ENCODE data around the gene ZNF84.

DNA sequence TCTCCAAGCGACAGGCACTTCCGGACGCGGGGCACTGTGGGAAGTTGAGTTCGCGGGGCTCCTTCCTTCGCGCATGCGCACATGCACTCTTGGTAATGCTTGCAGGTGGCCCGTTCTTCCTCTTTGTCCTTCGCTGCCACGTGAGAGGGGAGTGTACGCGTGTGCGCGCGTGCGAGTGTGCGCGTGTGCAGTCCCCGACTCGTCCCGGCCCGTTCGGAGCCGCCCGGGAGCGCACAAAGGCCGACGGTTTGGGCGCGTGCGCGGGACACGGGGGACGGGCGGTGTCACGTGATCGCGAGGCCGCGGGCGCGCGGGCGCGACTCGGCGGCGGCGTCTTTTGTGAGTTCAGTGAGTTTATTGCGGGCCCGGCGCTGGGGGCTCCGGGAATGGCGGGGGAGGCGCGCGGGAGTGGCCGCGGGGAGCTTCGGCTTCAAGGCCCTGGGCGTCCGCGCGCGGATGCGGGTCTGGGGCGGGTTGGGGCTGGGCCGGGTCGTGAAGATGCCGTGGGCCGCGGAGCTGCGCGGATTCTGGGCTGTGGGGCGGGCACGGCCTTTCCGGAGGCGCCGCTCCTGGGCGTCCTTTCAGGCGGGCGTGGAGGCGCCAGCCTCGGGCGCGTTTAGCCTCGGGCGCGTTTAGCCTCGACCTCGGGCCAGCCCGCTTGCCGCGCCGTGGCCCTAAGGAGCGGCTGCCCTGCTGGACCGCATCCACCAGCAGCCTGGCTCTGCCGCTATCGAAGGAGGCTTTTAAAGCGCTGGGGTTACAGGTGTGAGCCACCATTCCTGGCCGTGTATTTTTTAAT, at the start of gene ZNF84:
- TF ChIP-seq, protein P1, sequence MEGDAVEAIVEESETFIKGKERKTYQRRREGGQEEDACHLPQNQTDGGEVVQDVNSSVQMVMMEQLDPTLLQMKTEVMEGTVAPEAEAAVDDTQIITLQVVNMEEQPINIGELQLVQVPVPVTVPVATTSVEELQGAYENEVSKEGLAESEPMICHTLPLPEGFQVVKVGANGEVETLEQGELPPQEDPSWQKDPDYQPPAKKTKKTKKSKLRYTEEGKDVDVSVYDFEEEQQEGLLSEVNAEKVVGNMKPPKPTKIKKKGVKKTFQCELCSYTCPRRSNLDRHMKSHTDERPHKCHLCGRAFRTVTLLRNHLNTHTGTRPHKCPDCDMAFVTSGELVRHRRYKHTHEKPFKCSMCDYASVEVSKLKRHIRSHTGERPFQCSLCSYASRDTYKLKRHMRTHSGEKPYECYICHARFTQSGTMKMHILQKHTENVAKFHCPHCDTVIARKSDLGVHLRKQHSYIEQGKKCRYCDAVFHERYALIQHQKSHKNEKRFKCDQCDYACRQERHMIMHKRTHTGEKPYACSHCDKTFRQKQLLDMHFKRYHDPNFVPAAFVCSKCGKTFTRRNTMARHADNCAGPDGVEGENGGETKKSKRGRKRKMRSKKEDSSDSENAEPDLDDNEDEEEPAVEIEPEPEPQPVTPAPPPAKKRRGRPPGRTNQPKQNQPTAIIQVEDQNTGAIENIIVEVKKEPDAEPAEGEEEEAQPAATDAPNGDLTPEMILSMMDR (IDR thresholded peaks at IDR 0.05) = peak in 2 of 5 experiments; percentile 13 to 30
- TF ChIP-seq POLR2A (IDR thresholded peaks at IDR 0.05) (peak; percentile 35 to 71), EP300 (IDR thresholded peaks at IDR 0.05) (peak; percentile 77 to 85)
